ENCODE results near the gene HOXC9. TPM values are rescaled to one million over a fixed set of nuclear protein-coding genes. Genes with fewer than 3 reads are reported as not detected.
A peak's percentile ranks its signal among the peaks of the same experiment; 100 is the strongest.

HOXC9 gene
- total and polyA plus RNA-seq, 2 of the 8 experiments (the other 6 are each of a cell fraction or from before 2014, with no cell fraction given): not detected

- peaks cover 94 to 100% (median 98%) of the 10 kb centered on the region in 4 experiments for H3K27me3 ChIP-seq (replicated peaks in 1 of 4; ENCODE audit: control insufficient read depth in 3 of 4, extremely low read depth in 1 of 4, insufficient read depth in 3 of 4, low read length in 3 of 4)
- TF ChIP-seq SP4 (IDR thresholded peaks at IDR 0.05; ENCODE audit: low read length) (no peak), TAF7 (optimal IDR thresholded peaks at IDR 0.05; ENCODE audit: borderline replicate concordance, low read depth, low read length) (no peak), EGR1 (IDR thresholded peaks at IDR 0.05; ENCODE audit: borderline replicate concordance, low read depth, low read length) (peak; percentile 40; the same call in 1 of the 2 replicates), SP2 (IDR thresholded peaks at IDR 0.05; ENCODE audit: low read length) (no peak), SP1 (IDR thresholded peaks at IDR 0.05; ENCODE audit: low read depth, low read length) (peak; percentile 70), CBX5 (IDR thresholded peaks at IDR 0.05; ENCODE audit: low read depth, low read length) (no peak), FOSL1 (IDR thresholded peaks at IDR 0.05; ENCODE audit: insufficient read depth, low read depth, low read length) (no peak)
These were observed 32.7 kb downstream of the HOXC9 start, which contains the start of gene HOXC5 for GRCh38 chr12:54032627-54033100. Gene HOXC5 (plus strand): TSS chr12:54033050. CDS start chr12:54033123, 73 bp downstream.

More at GRCh38 chr12:54032627-54033100, 32.7 kb downstream of the HOXC9 start, which contains the start of gene HOXC5:
- peaks cover 0 to 9% (median 2%) of the 10 kb centered on the region in 4 experiments; a peak in 5 of 7 replicates for H3K4me1 ChIP-seq (replicated peaks in 1 of 4; ENCODE audit: control insufficient read depth in 3 of 4, insufficient read depth in 4 of 4, low read length in 3 of 4)
- H2BK5ac ChIP-seq (ENCODE audit: low read depth, low read length): no peak within 1 kb of the TSS
- CTCF ChIA-PET (ENCODE audit: partially characterized antibody): interaction anchor here (0.6 to 20.0 kb wide), 56 partner anchors 8 to 1785 kb away, joined by 3 to 339 read pairs (median 4); partner anchors contain the start of genes HOXC10, HOXC4, HOXC8 and HOXC9
- H4K91ac ChIP-seq (replicated peaks; ENCODE audit: insufficient read length, low read length): no peak within 1 kb of the TSS
- no peak within 1 kb of the TSS for H3K4ac ChIP-seq (replicated peaks; ENCODE audit: insufficient read length, low read depth, low read length)
- no peak within 1 kb of the TSS for H3K23ac ChIP-seq (ENCODE audit: insufficient read length)
- H4K8ac ChIP-seq (ENCODE audit: extremely low read depth, insufficient read depth, low read length): no peak within 1 kb of the TSS
- no peak within 1 kb of the TSS for H3K9ac ChIP-seq (replicated peaks in 1 of 4; ENCODE audit: extremely low read depth in 1 of 4, low read depth in 3 of 4, low read length in 3 of 4)
- peak within 1 kb of the TSS in 1 of 4 experiments; percentile 9; a peak in 2 of 8 replicates for H3K4me3 ChIP-seq (ENCODE audit: extremely low read depth in 1 of 4, insufficient read depth in 2 of 4, low read depth in 3 of 4, low read length in 4 of 4)
- H2AK5ac ChIP-seq (ENCODE audit: low read depth, low read length): peak within 1 kb of the TSS; percentile 82; the same call in 1 of the 2 replicates
- H3K9me3 ChIP-seq (ENCODE audit: insufficient read depth in 2 of 2, low read depth in 1 of 2, low read length in 1 of 2): no peaks in the 10 kb centered on the region; a peak in 1 of 4 replicates
- no peak within 1 kb of the TSS for H4K5ac ChIP-seq (ENCODE audit: insufficient read length, low read depth, low read length)
- peaks cover 0 to 8% (median 0%) of the 10 kb centered on the region in 4 experiments; a peak in 1 of 8 replicates for H3K36me3 ChIP-seq (ENCODE audit: control insufficient read depth in 2 of 4, insufficient read depth in 4 of 4, low read length in 3 of 4)
- H3K18ac ChIP-seq (ENCODE audit: extremely low read depth, low read length): no peak within 1 kb of the TSS
- peaks cover 12 to 13% of the 10 kb centered on the region in 2 experiments for H4K20me1 ChIP-seq (replicated peaks in 1 of 2; ENCODE audit: control insufficient read depth in 1 of 2, insufficient read depth in 2 of 2, low read length in 2 of 2)
- H2AFZ ChIP-seq (ENCODE audit: low read length): no peak within 1 kb of the TSS
- peak; percentile 92 for FAIRE-seq
- peak; percentile 68 to 93 for DNase-seq (ENCODE audit: low read depth in 1 of 2, low spot score in 2 of 2)
- no peak within 1 kb of the TSS for H3K14ac ChIP-seq (ENCODE audit: insufficient read length)
- no peak within 1 kb of the TSS for H2BK15ac ChIP-seq (ENCODE audit: low read length)
- H2BK20ac ChIP-seq (ENCODE audit: low read length): no peak within 1 kb of the TSS
- no peak within 1 kb of the TSS for H3K56ac ChIP-seq (replicated peaks; ENCODE audit: insufficient read length, low read depth, low read length)
- H3K79me2 ChIP-seq (ENCODE audit: control insufficient read depth in 1 of 2, insufficient read depth in 2 of 2, low read length in 2 of 2): no peaks in the 10 kb centered on the region
- POLR2A ChIA-PET (ENCODE audit: partially characterized antibody): no interaction called here
- H3K27ac ChIP-seq (ENCODE audit: low read depth, low read length): no peak within 1 kb of the TSS
- WGBS, 2 experiments (ENCODE audit: extremely low coverage in 1 of 2, insufficient coverage in 1 of 2, insufficient read length in 1 of 2, insufficient replicate concordance in 2 of 2, low coverage in 1 of 2, low lambda C conversion rate in 2 of 2, missing lambda C conversion rate in 1 of 2): 5% methylated on average over 11 of the region's 12 CpGs; no CpG with 5 or more reads in 1 of the 2 experiments
- H3K23me2 ChIP-seq (ENCODE audit: low read depth, low read length): no peaks in the 10 kb centered on the region
- no peak within 1 kb of the TSS for H2BK120ac ChIP-seq (replicated peaks; ENCODE audit: low read depth, low read length)
- H3K4me2 ChIP-seq (ENCODE audit: insufficient read depth in 1 of 2, low read depth in 2 of 2, low read length in 2 of 2): peak within 1 kb of the TSS in 1 of 2 experiments; percentile 11; a peak in 1 of 4 replicates
- no peak within 1 kb of the TSS; the same call in 1 of the 2 replicates for H2BK12ac ChIP-seq (ENCODE audit: low read depth, low read length)
- H3K79me1 ChIP-seq (ENCODE audit: low read depth, low read length): no peaks in the 10 kb centered on the region
